Kidney tubule cell (primary cell): Measurements from ENCODE around the gene TMEM106C.

ENCODE experiments used
- DNase-seq: peaks from one replicate; pipeline ENCODE4 v3.0.0-alpha.2; 2018; ENCODE audit warnings: low spot score

The TMEM106C gene

DNA sequence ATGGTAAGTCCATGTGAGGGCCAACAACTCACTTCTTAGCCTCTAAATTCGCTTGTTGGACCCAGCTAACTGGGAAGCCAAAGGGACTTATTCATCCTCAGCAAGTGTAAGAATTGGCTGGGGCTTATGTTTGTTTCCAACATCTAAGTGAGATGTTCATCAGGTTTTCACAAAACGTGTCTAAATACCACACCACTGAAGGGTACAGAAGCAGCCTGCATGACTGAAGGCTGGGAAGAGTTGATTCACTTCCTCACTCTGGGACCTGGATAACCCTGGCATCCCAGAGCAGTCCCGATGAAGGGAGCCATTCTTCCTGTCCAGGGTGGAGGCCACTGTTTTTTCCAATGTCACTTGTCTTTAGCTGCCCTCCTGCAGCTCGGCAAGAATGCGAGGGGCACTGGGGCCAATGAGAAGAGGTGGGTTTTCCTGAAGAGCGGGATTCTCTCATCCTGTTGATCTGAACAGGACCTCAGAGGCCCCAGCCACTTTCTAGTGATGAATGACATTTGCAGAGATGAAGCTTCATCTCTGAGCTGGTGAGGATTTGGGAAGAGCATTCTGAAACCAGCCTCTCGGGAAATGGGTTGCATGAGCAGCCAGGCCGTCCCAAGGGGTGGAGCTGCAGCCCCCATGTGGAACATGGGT is 53.1 kb downstream of the TMEM106C start:
- DNase-seq: no peak

DNA sequence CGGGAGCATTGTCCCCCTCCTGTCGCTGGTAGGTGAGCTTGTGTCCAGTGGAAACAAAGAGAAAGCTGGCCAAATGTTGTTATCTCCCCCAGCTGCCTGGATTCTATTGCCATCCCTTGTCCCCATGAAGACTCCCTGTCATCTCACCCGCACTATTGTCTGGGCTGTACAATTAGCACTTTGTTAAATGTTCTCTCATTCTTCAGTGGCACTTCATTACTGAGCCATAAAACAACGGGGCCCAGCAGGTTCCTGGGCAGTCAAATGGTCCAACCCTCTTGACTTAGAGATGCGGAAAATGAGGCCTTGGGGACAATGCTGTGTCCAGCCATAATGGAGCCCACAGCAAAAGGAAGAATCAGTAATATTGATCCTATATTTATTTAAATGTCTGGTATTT is 54.1 kb downstream of the TMEM106C start:
- DNase-seq: no peak

DNA sequence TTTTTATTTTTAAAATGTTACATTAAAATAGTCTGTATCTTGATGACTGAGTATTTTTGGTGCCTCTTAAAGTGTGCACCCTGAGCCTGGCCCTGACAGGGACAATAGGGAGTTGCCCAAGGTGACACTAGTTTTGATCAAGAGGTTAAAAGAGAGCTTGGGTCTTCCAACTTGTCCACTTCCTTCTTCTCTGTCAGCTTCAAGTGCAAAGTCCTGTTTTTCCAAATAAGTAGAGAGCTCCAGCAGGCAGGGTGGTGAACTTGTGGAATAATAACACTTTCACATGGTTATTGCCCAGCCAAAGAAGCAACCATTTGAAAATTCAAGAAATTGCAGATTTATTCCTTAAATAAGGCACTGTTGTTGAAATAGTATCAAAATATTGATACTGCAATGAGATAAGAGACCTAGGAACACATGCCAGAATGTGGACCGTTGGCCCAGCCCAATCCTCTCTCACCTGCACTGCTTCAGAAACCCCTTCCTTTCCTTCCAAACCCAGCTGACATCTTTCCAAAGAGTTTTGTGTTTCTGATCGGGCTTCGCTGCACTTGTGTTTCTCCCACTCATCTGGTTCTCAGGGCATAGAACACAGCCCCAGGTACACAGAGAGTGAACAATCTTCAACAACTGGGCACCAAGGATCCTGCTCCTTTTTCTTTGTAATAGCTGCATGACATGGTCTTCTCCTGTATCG is 54.7 kb downstream of the TMEM106C start:
- DNase-seq: no peak
